GM10248 (cell line): Measurements from ENCODE around the gene STAG1.
"Not testable (repeated sequence)": the region's sequence is repeated elsewhere in the genome, so short reads cannot be mapped to it uniquely, and the experiment has no call there.

ENCODE experiments used
- CTCF ChIA-PET: fragments of 300-600 bp; sonication (Branson Sonifier 250); formaldehyde crosslinking; extraction: SDS; loops from one replicate; lab custom pipeline; 2021; ENCODE audit warnings: antibody characterized with exemption; lab: Yijun Ruan, JAX
- POLR2A ChIA-PET: fragments of 350-650 bp; sonication (Branson Sonifier 250); formaldehyde crosslinking; extraction: SDS; loops from one replicate; lab custom pipeline; 2020; ENCODE audit warnings: antibody characterized with exemption; lab: Yijun Ruan, JAX
- DNase-seq: peaks from one replicate; pipeline ENCODE4 v3.0.0; 2012; ENCODE audit errors: extremely low spot score
- CTCF ChIP-seq: IDR thresholded peaks from 2 replicates; pipeline ENCODE4 v1.5.1; 2012; ENCODE audit warnings: mild to moderate bottlenecking, low read depth; ENCODE audit errors: extremely low read depth, missing control alignments, control extremely low read depth

STAG1 gene

GRCh38 chr3:136749091-136749490 is 3.1 kb downstream of the STAG1 start:
- ChIA-PET CTCF (interaction anchor here (0.9 to 2.0 kb wide), 6 partner anchors 9 to 327 kb away, joined by 3 to 9 read pairs (median 3); no protein-coding TSS in a partner anchor), POLR2A (interaction anchor here (0.7 kb wide), 1 partner anchor 8 kb away, joined by 4 read pairs; no protein-coding TSS in a partner anchor)
- DNase-seq, result no peak
- no peak for TF ChIP-seq CTCF

GRCh38 chr3:136745916-136746315 is 6.3 kb downstream of the STAG1 start:
- ChIA-PET POLR2A (interaction anchor here (1.1 kb wide), 1 partner anchor 11 kb away, joined by 3 read pairs; no protein-coding TSS in a partner anchor), CTCF (interaction anchor here (0.9 to 1.4 kb wide), 8 partner anchors 9 to 671 kb away, joined by 3 to 4 read pairs (median 3); partner anchors contain the start of gene NCK1)
- no peak for TF ChIP-seq CTCF
- no peak for DNase-seq

- POLR2A ChIA-PET, result interaction anchor here (1.2 to 1.5 kb wide), 2 partner anchors 8 to 11 kb away, joined by 4 to 6 read pairs; partner anchors contain the start of gene STAG1
- CTCF ChIA-PET, result interaction anchor here (1.2 to 5.9 kb wide), 5 partner anchors 8 to 65 kb away, joined by 3 to 48 read pairs (median 8); partner anchors contain the start of gene STAG1
- no peak for DNase-seq
- TF ChIP-seq CTCF, result no peak
Measured at GRCh38 chr3:136741063-136741462, 11.1 kb downstream of the STAG1 start.

GRCh38 chr3:136740351-136740958 is 11.7 kb downstream of the STAG1 start:
- ChIA-PET POLR2A (interaction anchor here (1.2 to 1.5 kb wide), 2 partner anchors 9 to 12 kb away, joined by 4 to 6 read pairs; partner anchors contain the start of gene STAG1), CTCF (interaction anchor here (1.6 to 5.9 kb wide), 4 partner anchors 9 to 47 kb away, joined by 3 to 48 read pairs (median 8); partner anchors contain the start of gene STAG1)
- no peak for DNase-seq
- no peak for TF ChIP-seq CTCF

- POLR2A ChIA-PET, DNase-seq: not testable (repeated sequence)
- CTCF ChIA-PET, result interaction anchor here (0.8 to 1.1 kb wide), 3 partner anchors 10 to 15 kb away, joined by 3 to 6 read pairs (median 3); partner anchors contain the start of gene STAG1
Measured at GRCh38 chr3:136736950-136737349, 15.2 kb downstream of the STAG1 start.

GRCh38 chr3:136735103-136735502 is 17.1 kb downstream of the STAG1 start:
- DNase-seq, result no peak
- CTCF ChIA-PET, result interaction anchor here (0.7 to 3.5 kb wide), 3 partner anchors 11 to 17 kb away, joined by 3 to 12 read pairs (median 4); partner anchors contain the start of gene STAG1
- POLR2A ChIA-PET, result interaction anchor here (0.6 to 1.0 kb wide), 3 partner anchors 11 to 470 kb away, joined by 3 to 5 read pairs (median 3); partner anchors contain the start of gene STAG1
- TF ChIP-seq CTCF, result no peak
